HG03575 (cell line): ENCODE data around the gene LRCOL1.

ENCODE experiments used
- ATAC-seq: cut with Tn5 transposase; IDR thresholded peaks from one replicate; pipeline ENCODE4 v1.9.1; 2021; ENCODE audit not compliant: unreplicated experiment, insufficient number of reproducible peaks, low FRiP score; ENCODE audit errors: extremely low read depth

Gene LRCOL1

DNA sequence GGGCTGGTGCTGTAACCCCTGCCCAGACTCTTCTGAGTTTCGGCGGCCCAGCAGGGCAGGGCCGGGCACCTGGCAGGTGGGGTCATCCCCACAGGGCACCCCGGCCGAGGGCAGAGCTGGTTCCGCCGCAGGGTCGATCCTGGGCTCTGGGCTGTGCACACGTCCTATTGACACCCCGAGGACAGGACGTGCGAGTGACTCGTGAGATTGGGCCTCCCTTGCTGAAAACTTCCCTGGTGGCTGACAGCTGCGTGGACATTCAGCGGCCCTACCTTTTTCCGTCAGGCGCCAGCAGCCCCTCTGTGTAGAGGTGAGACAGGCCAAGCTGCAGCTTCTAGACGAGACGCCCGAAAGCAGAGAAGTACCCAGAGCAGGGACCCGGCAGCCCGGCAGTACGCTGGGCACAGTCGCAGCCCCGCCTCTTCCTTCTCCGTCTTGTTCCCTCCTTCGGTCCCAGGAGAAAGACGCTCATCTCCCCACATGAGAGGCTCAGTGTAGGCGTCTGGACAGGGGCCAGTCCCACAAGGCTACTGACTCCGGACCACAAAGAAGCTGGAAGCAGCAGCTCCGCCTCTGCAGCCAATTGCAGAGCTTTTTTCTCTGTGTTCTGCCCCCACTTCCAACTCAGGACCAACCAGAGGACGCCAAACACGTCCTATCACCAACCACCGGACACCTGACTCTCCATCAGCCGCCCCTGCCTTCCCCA lies at the start of gene LRCOL1:
Gene LRCOL1 (minus strand): TSS at position 532 of the 709 bp plus-strand sequence. CDS start 4,331 bp downstream, outside the sequence.
- ATAC-seq, result no peak

DNA sequence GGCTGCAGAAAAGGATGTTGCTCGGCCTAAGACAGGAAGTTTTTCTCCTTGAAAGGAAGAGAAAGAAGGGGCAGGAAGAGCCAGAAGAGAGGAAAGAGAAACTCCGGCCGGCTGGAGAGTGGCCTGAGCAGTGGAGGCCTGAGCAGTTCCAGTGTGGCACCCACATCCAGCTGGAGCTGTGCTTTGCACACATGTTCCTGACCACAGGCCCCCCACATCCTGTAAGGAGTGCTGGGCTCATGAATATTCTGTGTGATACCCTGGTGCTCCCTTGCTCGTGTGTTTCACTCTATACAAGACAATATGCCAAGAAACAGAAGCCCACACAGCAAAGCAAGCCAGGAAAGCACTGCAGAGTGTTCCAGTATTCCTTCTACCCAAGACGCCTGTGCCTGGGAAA lies 49.7 kb upstream of the LRCOL1 start:
- ATAC-seq, result no peak

GRCh38 chr12:132659146-132659545 lies 48.8 kb upstream of the LRCOL1 start:
- ATAC-seq, result no peak

GRCh38 chr12:132658149-132658894 lies 47.9 kb upstream of the LRCOL1 start:
- ATAC-seq, result no peak

DNA sequence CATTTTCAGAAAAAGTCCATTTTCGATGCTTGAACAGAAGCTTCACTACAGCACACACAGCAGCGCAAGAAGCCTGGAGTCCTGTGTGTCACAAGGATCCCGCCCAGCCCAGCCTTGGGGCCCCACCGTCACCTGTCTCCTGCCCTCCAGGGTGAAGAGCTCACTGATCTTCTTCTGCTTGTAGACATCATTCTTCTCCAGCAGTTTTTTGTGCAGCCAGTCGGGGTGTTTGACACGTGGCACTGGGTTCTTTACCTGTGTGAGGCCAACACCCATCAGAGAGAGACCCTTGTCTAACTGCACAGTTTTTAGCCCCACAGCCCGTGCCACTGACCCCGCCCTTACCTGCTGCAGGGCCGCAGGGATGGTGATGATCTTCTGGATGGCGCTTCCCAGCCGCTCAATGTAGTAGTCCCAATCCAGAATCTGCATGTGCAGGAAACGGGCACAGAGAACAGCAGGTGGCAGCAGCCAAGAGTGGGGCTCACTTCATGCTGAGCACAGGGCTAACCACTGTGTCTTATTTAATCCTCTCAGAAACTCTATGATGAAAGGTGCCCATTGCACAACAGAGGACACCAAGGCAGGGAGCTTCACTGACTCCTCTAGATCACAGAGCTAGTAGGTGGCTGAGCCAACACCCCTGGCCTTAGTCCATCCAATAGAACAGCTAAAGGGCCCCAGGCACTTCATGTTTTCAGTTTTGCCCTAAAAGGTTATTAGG lies 46.8 kb upstream of the LRCOL1 start:
- ATAC-seq, result no peak

- ATAC-seq, result no peak
These were observed 43.3 kb upstream of the LRCOL1 start for GRCh38 chr12:132653567-132654290.

- no peak for ATAC-seq
These were observed 41.2 kb upstream of the LRCOL1 start for GRCh38 chr12:132651444-132652100.

DNA sequence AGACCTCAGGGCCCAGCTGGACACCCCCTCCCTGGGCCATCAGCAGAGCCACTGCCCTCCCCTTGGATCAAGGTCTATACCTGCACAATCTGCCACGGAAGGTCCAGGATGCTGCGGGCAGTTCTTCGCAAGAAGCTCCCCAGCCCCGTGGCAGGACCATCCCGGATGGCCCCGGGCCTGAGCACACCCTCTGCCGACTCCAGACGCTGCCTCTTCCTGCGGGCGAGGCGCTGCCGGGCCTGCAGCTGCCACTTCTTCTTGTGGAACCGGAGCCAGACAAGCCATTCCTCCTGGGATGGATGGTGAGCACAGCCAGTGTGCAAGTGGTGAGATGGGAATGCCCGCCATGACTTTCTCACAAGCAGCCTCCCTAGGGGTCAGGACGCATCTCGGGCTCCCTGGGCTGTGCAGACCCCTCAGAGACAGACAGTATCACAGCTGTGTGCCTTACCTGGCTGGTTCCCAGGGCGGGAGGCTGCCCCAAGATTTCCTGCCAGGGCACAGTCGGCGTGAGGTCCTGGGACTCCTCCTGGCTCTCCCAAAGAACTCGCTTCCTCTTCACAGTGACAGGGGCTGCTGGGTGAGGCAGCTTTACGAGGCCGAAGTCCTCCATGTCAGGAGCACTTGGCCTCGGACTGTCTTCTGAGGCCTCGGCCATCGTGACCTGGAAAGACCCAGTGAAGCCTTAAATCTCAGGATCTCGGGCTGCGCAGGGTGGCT lies 39.0 kb upstream of the LRCOL1 start:
- ATAC-seq, result no peak

- no peak for ATAC-seq
These were observed 38.3 kb upstream of the LRCOL1 start for GRCh38 chr12:132648616-132649225.

DNA sequence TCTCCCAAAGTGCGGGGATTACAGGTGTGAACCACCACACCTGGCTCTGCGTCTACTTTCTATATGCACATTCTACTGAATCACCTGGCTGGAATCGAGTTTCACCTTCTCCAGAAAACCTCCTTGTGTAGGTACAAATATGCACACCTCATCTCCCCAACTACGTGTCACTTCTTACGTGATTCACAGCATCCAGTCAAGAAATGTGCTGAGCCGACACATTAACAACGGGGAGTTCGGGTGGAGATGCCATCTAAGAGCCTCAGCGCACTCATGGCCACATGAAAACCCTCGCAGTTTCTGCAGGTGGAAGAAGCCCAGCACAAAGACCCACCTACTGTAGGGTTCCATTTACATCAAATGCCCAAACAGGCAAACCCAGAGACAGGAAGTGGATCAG lies 37.5 kb upstream of the LRCOL1 start:
- no peak for ATAC-seq

GRCh38 chr12:132646850-132647249 lies 36.5 kb upstream of the LRCOL1 start:
- no peak for ATAC-seq

GRCh38 chr12:132642846-132643835 lies 32.8 kb upstream of the LRCOL1 start:
- ATAC-seq, result no peak

DNA sequence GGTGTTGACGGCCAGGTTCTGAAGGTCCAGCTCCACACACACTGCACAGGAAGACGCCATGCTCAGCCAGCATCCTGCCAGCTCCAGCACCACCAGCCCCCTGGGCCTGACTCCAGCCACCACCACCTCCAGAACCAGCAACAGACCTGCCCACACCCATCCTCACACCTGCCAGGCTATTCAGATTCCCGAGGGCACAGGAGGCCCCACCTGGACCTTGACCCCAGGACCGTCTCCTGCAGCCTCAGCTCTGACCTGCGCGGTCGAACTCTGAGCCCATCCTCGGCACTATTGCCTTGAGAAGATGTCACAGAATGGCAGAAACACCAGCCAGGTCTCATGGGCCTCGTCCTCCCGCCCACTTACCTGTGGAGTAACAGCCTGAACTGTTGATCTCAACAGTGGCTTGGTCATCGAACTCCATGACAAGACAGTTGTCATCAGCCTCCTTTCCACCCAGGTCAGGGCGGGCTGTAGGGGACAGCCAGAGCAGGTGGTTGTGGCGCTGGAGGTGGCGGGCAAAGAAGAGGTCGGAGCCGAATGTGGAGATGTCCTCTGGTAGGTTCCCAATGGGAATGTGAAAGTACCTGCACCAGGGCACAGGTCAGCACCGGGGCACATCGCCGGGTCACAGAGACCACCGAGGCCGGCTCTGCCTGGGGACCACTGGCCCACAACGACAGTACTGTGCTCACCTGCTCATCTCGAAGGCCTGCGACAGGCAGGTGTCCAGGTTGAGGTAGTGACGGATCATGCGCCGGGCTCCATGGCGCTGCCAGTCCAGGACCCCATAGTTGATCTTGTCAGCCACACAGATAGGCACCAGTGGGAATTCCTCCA lies 31.6 kb upstream of the LRCOL1 start:
- ATAC-seq, result no peak

DNA sequence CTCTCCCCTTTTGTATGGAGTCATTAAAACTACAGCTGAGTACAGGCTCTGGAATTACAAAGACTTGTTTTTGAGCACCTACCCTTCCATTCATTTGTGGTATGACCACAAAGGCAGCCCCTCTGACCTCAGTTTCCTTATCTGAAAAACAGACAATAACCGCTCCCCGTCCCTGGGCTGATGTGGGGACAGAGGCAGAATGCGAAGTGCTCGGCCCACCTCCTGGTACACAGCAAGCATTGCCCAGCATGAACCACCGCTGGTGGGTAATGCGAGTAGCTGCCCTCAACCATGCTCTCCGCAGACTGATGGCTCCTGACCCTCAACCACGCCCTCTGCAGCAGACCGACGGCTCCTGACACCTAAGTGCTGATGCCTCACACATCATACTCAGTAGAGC lies 30.6 kb upstream of the LRCOL1 start:
- no peak for ATAC-seq

DNA sequence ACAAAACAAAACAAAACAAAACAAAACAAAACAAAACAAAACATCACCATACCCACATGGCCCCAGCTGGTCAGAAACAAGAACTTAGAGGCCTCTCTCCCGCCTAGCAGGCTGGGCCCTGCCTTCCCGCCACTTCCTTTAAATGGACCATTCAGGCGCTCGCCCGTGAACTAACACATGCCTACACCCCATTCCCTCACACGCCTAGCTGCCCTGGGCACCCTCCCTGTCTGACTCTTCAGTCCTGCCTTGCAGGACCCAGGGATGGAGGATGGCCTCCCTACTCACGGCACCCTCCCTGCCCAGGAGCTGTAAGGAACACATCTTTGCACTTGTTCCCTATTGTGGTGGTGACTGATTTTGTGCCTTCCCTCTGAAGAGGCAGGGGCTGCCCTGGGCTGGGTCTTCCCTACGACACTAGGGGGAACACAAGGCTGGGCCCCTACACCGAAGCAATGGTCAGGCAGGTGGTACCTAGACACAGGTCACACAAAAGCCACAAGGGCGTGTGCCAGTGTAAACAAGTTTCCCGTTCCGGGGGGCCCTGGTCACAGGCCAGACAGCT lies 29.7 kb upstream of the LRCOL1 start:
- no peak for ATAC-seq
